HG02571 (cell line): ENCODE results near the gene SLC16A8.
"Not testable (repeated sequence)": the region's sequence is repeated elsewhere in the genome, so short reads cannot be mapped to it uniquely, and the experiment has no call there.

Experiments
- ATAC-seq: cut with Tn5 transposase; IDR thresholded peaks from one replicate; pipeline ENCODE4 v1.9.1; 2021; ENCODE audit warnings: mild to moderate bottlenecking, moderate library complexity; ENCODE audit not compliant: unreplicated experiment

Gene SLC16A8

GRCh38 chr22:38083931-38084631 is at the start of gene SLC16A8:
Gene SLC16A8 (minus strand): TSS chr22:38084184. CDS start chr22:38082873, 1,311 bp downstream.
- ATAC-seq: no peak

GRCh38 chr22:38133331-38133730 is 49.3 kb upstream of the SLC16A8 start:
- no peak for ATAC-seq

- no peak for ATAC-seq
Measured at GRCh38 chr22:38132794-38133193, 48.8 kb upstream of the SLC16A8 start.

- ATAC-seq: no peak
Measured at GRCh38 chr22:38132136-38132535, 48.2 kb upstream of the SLC16A8 start.

GRCh38 chr22:38131399-38131798 is 47.4 kb upstream of the SLC16A8 start:
- ATAC-seq: no peak

- no peak for ATAC-seq
Measured at GRCh38 chr22:38129856-38130255, 45.9 kb upstream of the SLC16A8 start.

GRCh38 chr22:38129021-38129420 is 45.0 kb upstream of the SLC16A8 start:
- no peak for ATAC-seq

GRCh38 chr22:38127869-38128268 is 43.9 kb upstream of the SLC16A8 start:
- ATAC-seq: no peak

- ATAC-seq: no peak
Measured at GRCh38 chr22:38126928-38127668, 43.1 kb upstream of the SLC16A8 start.

- ATAC-seq: no peak
Measured at GRCh38 chr22:38125751-38126201, 41.8 kb upstream of the SLC16A8 start.

GRCh38 chr22:38125038-38125610 is 41.1 kb upstream of the SLC16A8 start:
- ATAC-seq: no peak

GRCh38 chr22:38124236-38124974 is 40.4 kb upstream of the SLC16A8 start:
- ATAC-seq: no peak

GRCh38 chr22:38122616-38123015 is 38.6 kb upstream of the SLC16A8 start:
- no peak for ATAC-seq

- ATAC-seq: no peak
Measured at GRCh38 chr22:38120359-38121110, 36.6 kb upstream of the SLC16A8 start.

GRCh38 chr22:38118747-38119146 is 34.8 kb upstream of the SLC16A8 start:
- ATAC-seq: not testable (repeated sequence)

- no peak for ATAC-seq
Measured at GRCh38 chr22:38118182-38118581, 34.2 kb upstream of the SLC16A8 start.

GRCh38 chr22:38117556-38117955 is 33.6 kb upstream of the SLC16A8 start:
- ATAC-seq: not testable (repeated sequence)

- ATAC-seq: no peak
Measured at GRCh38 chr22:38115423-38116205, 31.6 kb upstream of the SLC16A8 start.

GRCh38 chr22:38114484-38115398 is 30.8 kb upstream of the SLC16A8 start:
- ATAC-seq: no peak
